ENCODE data around the gene RBBP7.
A peak's percentile ranks its signal among the peaks of the same experiment; 100 is the strongest.

The RBBP7 gene

DNA sequence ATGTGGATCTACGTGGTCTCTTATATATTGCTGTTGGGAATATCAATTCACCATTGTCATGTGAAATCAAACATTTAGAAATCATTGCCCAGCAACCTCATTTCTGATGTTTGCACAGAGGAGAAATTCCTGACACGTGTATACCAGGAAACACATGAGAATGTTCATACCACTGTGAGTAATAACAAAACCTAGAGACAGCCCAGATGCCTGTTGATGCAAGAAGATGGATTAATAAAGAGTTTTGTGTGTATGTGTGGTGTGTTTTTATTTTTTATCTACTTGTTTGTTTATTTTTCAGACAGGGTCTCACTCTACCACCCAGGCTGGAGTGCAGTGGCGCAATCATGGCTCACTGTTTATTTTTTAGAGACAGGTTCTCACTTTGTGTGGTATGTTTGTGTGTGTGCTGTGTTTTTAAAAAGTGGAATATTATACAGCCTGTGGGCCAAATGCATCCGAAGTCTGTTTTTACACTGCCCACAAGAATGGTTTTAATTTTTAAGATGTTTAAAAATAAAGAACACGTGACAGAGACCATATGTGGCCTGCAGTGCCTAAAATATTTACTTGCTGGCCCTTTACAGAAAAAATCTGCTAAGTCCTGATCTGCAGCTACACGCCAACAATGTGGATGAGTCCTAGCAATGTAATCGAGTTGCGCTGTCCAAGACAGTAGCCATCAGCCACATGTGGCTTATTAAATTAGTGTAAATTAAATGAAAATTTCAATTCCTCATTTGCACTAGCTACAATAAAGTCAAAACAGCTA is 44.7 kb downstream of the RBBP7 start:
- no peak for DNase-seq (ENCODE audit: low spot score)

DNA sequence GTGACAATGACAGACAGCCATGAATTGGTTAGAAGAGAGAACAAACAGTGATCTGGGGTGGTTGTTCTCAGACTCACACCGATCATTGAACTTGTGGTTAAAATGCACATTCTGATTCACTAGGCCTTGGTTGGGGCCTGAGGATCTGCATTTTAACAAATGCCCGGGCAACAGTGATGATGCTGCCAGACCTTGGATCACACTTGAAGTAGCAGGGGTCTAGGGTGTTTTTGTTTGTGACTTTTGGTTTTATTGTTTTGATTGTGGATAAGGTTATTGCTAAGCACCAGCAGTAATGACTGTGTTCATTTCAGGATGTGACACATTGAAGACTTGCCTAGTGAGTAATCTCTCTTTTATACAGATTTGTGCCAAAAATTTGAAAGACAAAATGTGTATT is 47.4 kb downstream of the RBBP7 start:
- DNase-seq (ENCODE audit: low spot score) = no peak

DNA sequence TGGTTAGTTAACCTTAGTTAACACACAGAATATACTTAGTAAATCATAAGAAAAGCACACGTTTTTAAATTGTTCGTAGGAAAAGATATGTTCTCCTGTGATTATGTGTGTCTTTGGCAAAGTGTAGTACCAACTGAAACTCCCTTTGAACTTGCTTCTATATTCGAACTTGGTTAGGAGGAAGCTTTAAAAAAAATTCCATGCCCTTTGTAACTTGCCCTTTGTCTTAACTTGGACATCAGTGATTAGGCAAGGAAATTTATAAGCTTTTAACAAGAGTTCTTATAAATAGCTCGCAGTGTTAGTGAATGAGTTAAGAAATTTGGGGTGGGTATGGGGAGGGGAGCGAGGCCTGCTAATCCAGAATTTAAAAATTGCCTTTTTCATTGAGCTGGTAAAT is 50.5 kb downstream of the RBBP7 start:
- no peak for DNase-seq (ENCODE audit: low spot score)

DNA sequence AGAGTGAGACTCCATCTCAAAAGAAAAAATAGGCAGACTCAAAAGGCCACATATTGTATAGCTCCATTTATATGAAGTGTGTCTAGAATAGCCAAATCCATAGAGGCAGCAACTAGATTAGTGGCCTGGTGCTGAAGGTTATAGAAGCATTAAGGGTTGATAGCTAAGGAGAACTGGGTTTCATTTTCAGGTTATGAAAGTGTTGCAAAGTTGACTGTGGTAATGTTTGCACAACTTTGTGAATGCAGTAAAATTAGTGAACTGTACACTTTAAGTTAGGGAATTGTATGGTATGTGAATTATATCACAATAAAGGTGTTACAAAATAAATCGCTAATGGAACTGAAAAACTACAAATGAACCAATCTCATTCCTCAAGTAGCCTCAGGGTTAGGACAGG is 55.6 kb downstream of the RBBP7 start:
- DNase-seq (ENCODE audit: low spot score) = no peak

DNA sequence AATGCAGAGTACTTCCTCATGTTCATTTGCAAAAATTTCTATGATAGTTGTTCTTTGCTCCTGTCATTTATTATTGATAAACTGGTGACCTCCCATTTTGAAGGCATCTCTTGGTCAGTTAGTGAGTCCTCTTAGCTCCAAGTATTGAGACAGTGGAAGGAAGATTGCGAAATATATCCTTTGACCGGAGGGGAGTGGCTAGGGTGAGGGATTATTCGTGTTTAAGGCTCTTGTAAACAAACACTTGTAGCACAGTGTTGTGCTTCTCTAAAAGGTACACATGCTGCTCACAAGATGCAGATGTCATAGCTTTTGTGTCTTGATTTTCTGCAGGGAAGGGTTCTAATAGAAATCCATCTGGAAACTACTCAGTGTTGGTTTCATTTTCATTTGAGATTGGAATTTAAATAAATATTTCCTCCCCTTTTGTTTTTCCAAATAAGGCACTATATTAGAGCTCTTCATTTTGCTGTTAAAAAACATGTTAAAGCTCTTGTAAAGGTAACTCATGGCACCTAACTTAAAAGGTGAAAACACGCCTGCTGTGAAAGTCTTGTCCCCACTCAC is 62.1 kb downstream of the RBBP7 start:
- no peak for DNase-seq (ENCODE audit: low spot score)

DNA sequence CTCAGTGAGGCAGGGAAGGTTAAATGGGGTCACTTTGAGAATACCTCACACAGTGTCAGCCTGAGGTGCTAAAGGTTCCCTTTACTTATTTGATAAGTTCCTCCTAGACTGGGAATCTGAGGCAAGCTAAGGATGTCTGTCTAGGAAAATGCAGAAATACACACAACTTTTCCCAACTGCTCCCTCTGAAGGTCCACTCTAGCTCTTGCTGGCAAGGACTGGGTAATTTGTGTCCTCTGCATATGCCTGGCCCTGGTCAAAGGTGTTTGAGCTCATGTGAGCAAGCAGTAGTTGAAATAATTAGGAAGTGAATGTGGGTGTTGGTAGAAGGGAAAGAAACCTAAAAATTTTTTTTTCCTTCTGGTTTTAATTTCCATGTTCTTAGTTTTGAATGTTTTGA is 62.6 kb downstream of the RBBP7 start:
- DNase-seq (ENCODE audit: low spot score) = no peak

DNA sequence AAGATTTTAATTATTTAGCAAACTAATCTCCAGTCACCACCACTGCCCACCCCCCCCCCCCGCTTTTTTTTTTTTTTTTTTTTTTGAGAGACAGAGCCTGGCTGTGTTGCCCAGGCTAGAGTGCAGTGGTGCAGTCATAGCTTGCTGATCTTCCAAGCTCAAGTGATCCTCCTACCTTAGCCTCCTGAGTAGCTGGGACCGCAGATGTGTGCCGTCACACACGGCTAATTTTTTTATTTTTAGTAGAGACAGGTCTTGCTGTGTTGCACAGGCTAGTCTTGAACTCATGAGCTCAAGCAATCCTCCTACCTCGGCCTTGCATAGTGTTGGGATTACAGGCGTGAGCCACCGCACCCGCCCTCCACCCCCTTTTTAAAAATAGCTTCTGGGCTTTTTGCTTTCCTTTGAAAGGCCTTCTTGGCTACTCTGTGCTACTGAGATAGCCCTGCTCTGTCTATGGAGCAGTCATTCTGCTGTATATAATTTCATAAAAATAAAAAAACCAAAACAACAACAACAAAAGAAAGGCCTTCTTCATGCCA is 65.2 kb downstream of the RBBP7 start:
- DNase-seq (ENCODE audit: low spot score) = no peak

DNA sequence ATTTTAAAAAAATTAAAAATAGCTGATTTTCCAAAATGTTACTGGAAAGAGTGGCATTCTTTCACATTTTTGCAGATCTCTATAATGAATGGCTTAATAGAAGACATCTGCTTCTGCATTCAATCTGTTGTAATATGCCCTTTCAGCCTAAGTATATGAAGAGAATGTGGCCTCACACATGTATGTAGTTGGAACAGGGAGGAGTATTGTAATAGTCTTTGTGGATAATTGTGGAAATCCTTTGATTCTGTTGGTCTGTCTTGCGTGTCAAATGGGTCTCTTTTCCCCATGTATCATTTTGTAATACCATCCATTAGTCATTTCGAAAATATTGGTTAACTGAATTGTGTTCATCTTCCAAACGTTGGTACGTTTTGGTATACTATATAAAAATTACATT is 72.3 kb downstream of the RBBP7 start:
- no peak for DNase-seq (ENCODE audit: low spot score)

DNA sequence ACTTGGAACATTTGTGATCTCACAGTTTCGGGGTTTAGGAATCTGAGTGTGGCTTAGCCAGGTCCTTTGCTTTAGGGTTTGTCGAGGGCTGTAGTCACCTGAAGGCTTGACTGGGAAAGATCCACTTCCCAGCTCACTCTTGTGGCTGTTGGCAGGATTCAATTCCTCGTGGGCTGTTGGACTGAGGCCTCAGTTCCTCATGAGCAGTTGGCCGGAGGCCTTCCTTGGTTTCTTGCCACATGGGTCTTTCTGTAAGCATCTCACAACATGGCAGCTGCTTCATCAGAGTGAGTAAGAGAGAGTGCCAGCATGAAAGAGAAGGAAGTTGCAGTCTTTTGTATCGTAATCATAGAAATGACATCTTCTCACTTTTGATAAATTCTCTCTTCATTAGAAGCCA is 72.8 kb downstream of the RBBP7 start:
- peak; percentile 11 for DNase-seq (ENCODE audit: low spot score)

DNA sequence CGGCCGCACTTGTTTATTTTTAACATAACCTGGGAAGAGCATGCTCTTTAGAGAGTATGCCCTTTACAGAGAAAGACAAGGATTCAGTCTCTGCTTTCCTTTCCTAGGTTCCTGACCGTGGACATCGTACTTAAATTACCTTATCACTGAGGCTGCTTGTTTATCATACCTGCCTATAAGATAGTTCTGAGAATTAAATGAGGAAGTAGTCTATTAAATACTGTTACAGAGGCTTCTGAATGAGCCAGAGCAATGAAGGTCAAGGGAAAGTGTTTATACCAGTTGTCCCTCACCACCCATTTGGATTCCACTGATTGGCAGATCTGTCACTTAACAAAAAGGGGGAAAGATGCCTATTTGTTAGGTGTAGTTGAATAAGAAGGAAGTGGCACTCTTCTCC is 73.9 kb downstream of the RBBP7 start:
- DNase-seq (ENCODE audit: low spot score) = no peak
